ENCODE data around the gene HS1BP3.
A peak's percentile ranks its signal among the peaks of the same experiment; 100 is the strongest.

The HS1BP3 gene

GRCh38 chr2:20650877-20651730 lies at the start of gene HS1BP3:
Gene HS1BP3 (minus strand): TSS chr2:20651098. CDS start chr2:20651063, 35 bp downstream.
- peak; percentile 95 for DNase-seq

DNA sequence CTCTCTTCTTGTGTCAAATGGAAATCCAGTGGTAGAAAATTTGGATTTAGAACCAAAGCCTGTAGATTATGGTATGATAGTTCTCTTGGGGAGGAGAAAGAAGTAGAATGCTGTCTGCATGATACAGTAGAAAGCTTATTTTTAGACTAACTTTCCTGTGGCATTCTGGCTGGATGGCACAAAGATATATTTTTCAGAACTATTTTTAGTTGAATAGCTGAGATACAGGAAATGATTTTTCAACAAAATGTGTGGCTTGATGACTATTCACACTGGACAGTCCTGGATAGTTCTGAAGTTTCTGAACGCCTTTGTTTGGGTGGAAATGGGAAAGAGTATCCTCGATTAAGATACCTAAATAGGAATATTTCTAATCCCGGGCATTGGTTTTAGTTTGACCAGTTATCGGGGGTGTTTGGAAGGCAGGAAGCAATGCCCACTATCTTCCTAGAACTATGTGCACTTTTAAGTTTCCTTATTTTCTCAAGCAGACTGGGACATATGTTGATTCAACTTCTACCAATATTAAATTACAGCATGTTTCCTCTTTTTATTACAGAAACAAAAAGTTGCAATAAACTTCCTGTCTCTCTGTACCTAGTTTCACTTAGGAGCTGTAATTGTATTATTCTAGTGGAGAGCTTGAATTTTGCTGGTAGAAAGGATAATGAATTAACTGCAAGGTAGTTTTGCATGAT lies 48.2 kb upstream of the HS1BP3 start:
- DNase-seq = no peak

DNA sequence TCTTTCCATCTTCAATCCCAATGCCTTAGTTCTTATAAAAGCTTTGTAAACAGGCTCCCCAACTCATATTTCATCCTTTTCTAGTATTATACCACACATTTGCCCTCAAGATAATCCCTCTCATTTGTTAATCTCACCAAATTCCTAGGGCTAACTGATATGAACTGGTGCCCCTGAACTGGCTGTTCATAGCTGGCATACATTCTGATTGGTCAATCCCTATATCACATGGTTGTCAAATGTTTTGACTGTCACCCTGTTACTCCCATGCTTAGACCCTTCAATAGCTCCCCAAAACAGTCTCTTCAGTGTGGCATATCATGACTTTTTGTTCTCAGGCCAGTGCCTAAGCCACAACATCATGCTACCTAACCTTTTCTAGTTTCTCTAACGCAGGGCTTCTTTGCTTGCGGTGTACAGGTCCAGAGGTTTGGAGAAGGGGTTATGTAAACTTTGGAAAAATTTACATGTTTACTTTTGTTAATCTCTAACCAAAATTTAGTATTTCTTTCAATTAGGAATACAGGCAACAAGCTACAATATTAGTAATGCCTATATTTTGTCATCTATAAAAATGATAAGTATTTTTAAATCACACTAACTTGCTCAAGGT lies 46.5 kb upstream of the HS1BP3 start:
- DNase-seq = no peak

DNA sequence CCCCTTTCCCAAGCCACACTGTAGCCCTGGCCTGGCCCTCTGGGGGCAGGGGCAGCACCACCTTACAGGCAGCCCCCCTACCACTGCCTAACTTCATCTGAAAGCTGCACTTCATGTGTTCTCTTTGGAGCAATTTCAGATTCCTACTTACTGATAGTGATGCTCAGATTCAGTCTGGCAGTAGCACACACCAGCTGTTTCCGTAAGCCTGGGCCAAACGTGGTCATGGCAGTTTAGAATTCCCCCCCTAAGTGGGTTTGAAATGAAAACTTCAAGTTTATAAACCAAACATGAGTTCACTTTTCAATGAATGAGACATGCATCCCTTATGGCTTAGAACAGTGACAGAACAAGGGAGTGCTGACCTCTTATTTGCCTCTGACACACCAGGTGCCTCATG lies 45.5 kb upstream of the HS1BP3 start:
- DNase-seq = no peak

DNA sequence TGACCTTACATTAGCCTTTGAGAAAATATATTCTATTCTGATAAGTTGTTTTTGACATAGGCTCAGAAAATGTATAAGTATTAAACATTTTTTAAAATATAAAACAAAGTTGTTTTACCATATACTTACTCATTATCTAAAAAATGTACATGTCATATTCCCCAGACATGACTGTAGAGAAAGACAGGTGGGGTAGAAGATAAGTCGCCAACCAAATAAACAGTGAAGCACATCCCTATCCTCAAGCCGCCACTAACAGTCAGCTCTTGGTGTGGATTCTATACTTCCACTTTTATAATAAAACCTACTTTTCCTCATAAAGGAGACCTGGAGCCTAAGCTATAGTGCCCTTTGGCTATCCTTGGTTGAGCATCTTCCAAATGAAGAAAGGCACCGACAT lies 42.4 kb upstream of the HS1BP3 start:
- no peak for DNase-seq

GRCh38 chr2:20692081-20692480 lies 41.2 kb upstream of the HS1BP3 start:
- no peak for DNase-seq

DNA sequence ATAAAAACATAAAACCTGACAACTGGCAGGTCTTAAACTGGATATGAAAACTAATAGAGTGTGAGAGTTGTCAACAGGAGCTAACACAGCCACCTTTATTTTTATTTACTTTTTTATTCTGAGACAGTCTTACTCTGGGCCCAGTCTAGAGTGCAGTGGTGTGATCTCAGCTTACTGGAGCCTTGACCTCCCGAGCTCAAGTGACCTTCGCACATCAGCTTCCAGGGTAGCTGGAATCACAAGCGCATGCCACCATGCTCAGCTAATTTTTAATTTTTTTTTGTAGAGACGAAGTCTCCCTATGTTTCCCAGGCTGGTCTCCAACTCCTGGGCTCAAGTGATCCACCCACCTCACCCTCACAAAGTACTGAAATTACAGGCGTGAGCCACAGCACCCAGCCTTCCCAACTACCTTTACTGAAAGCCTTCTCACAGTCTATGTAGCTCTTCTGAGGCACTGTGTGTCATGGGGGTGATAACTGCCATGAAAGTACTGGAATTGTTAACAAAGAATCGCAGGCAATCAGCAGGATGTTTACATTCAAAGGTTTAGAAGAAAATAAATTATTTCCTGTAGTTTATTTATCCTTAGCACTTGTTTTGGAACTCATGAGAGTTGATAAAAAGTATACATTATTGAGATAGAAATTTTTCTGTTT lies 40.3 kb upstream of the HS1BP3 start:
- no peak for DNase-seq

GRCh38 chr2:20689428-20690264 lies 38.7 kb upstream of the HS1BP3 start:
- DNase-seq = no peak

DNA sequence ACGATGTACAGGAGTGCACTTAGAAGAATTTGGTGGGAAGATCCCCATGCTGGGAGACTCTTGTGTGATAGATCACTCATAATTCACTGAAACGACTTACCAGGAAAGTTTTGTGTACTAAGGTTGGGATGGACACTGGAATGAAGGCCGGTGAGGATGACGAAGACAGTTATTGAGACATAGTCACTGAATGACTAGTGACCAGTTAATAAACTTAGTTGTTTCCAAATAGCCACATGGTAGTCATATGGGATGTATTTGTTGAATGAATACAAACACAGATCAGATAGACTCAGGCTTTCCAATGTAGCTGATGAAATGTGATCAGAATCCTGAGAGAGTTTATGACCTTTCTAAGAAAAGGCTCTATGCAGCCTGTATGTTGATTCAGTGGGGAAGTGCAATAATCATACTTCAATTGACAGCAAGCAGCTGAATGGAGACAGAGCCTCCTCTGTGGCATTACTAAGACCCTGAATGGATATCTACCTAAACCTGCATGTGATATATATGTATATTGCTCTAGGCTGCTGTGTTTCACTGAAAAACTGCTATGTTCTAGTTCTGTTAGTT lies 36.4 kb upstream of the HS1BP3 start:
- no peak for DNase-seq

DNA sequence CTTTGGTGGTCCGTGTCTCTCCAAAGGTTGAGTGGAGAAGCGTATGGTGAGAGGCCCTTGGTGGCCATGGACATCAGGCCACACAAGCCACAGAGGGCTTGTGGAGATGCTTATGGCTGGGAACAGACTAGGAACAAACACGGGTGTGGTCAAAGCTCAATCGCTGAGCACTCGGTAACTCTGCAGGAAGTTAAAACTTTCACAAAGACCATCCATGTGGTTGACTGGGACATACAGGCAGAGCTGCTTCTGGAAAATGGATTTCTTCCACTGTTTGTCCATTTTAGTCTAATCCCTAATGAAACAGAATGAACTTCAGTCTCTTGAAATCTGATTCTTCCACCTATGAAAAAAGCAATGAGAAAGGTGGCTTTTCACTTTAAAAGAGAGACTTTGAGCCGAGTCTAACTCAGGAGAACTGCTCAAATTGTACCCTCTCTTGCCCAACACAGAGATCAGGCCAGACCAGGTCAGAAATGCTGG lies 33.7 kb upstream of the HS1BP3 start:
- DNase-seq = no peak

DNA sequence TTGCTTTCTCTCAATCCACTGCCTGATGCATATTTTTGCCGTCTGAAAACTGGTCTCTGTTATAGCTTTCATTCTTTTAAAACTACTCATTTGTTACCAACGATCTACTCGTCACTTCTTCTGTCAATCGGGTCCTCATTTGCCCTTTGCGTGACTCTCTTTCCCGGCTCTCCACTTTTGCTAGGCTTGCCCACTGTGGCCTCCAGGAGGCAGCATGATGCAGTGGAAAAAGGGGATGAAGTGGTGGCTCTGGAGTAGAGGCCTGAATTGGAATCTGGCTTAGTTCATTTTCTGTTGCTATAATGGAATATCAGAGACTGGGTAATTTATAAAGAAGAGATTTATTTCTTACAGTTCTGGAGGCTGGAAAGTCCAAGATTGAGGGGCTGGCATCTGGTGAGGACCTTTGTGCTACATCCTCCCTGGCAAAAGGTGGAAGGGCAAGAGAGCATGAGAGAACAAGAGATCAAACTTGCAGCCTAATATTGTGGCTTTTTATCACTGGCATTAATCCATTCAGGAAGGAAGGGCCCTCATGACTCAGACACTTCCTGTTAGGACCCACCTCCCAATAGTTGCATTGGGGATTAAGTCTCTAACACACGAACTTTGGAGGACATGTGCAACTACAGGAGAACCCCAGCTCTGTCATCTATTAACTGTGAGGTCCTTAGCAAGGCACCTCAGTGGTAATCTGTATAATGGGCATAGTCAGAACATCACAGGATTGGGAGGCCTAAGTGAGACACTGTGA lies 31.4 kb upstream of the HS1BP3 start:
- DNase-seq = no peak

DNA sequence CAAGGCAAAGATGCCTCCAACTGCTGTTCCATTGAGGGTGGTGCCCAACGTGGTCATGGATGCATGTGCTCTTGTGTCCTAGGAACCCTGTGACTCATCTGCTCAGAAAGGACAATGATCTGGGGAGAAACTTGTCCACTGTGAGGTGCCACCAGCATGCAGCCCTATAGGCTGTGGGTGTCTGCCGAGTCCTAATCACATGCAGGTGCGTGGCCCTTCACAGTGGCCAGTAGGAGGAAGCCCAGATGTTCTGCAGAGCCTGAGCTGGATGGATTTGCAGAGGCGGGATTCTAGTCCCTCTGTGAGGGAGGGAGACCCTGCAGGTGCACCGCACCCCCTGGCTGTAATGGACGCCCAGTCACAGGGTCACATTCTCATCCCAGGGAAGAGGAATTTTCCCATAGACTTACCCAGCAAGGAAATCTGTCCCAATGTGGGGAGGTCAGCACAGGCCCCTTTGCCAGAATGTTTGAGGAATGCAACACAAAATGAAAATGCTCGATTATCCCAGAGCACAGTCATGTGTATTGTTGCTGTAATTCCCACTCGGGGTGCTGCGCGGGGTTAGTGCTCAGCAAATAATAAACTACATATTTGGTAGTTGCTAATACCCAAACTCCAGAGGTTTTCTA lies 30.0 kb upstream of the HS1BP3 start:
- no peak for DNase-seq

- DNase-seq = no peak
These were observed 27.9 kb upstream of the HS1BP3 start for GRCh38 chr2:20678780-20679179.

- DNase-seq = no peak
These were observed 27.1 kb upstream of the HS1BP3 start for GRCh38 chr2:20678086-20678395.

DNA sequence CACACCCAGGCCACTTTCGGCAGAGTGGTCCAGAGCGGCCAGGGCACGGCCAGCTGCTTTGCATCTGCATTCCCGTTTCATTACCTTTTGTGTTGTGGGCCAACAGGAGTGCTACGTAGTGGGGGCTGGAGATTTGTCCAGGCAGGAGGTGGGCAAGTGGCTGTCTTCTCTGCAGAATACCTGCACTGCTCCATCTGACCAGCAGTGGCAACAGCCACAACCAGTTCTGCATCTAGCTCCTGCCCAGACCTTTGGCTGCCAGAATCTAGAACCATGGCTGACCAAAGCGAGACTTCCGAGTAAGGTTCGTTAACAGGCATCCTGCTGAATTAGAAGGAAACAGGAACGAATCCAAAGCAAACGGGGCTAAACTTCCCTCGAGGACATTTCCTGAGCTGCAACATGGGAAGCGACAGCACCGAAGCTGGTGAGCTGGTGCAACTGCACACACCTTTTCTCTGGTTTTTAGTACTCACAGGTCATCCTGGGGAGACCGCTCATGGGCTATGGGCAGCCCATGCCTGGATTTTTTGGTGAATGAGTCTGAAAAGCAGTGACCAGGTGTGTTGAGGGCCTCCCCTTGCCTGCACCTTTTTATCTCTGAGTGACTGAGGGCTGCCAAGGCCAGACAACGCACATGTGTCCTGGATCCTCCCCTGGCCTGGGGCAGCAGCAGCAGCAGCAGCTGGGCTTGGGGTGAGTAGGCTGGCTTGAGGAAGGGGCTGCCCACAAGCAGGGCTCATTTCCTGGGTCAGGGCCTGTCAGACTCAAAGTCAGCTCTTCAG lies 26.6 kb upstream of the HS1BP3 start:
- no peak for DNase-seq

DNA sequence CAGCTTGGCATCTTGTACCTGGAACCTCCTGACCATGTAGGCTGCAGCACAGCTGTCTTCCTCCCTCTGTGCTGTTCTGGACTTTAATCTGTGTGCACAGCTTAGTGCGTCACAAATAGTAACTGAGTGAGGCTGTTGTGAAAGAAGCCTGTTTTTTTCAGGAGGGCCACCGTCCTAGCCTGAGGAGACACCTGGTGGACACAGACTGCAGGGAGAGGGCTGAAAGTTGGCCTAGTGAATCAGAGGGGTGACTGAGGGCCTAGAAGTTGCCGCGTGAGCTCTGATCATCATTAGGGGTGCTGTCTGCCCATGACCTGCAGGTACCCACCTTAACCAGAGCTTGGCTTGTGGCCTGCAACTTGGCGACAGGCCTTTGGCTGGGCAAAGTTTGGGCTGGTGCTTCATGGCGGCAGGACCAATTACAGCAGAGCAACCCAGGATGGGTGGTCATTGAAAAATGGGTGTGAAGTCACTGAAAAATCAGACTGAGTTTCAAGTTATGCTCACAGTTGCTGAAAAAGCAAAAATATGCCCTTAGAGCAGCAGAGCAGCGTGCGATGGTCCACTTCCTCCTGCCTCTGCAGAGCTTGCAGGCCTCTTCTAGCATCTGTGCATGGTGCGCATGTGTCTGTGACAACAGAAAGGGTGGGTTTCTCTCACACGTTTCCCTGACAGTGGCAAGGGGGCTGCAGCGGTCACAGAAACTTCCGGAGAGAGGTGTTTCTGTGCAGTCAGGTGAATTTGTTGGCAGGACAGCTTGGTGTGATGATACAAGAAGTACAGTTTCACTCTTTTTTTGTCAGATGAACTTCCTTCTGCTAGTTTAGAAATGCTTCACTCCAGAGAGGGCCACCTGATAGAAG lies 25.7 kb upstream of the HS1BP3 start:
- no peak for DNase-seq

GRCh38 chr2:20675701-20676352 lies 24.9 kb upstream of the HS1BP3 start:
- DNase-seq = no peak

DNA sequence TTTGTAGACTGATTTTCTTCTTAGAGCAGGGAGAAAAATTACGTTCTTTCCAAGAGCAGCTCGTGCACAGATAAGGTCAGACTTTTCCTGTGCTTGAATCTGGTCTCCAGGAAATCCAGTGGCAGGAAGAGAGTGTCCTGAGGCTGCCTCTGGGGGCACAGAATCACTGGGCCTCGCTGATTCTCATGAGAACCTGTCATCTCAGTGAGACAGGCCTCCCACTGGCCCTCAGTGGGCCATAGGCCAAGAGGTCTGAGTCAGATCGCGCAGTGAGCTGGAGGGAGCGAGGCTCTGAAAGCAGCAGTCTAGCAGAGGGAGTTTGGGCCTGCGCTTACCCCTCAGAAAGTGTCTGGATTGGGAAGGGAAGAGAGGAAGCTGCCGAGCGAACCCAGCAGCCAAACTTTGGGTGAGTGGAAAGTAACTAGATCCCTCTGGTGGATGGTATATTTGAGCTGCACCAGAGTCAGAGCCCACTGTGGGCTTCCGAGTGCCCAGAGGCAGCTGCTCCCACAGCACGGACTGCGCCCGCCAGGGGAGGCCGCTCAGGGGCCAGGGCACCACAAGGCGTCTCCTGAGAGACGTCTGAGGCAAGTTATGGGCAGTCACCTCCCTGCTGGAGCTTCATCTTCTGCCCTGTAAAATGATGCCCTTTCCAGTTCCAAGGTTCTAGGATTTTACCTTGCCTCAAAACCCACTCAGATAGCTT lies 24.2 kb upstream of the HS1BP3 start:
- DNase-seq = no peak

Measured in activated T-cell treated with anti-CD3 and anti-CD28 coated beads, Interleukin-2, amount 50 U/mL, for 1 hour (primary cell).